Liver (tissue), 9 donors: ENCODE results near the gene PHF20. TPM values are rescaled to one million over a fixed set of nuclear protein-coding genes. Genes with fewer than 3 reads are reported as not detected.

Source experiments
- DNase-seq: peaks from one replicate; pipeline ENCODE4 v3.0.0-alpha.2; 2017; ENCODE audit warnings: low spot score
- H3K27ac ChIP-seq, 2 donors: one replicate each; pipeline ENCODE4 v1.7.0; 2013; ENCODE audit warnings: inconsistent platforms in 2 of 2, low read length in 2 of 2, control low read depth in 1 of 2, low read depth in 1 of 2, mild to moderate bottlenecking in 1 of 2
- H3K27me3 ChIP-seq, 4 donors: one replicate each; pipeline versions ENCODE4 v1.6.1 to v1.7.0; 2013; ENCODE audit warnings: low read length in 3 of 4, inconsistent platforms in 1 of 4, mild to moderate bottlenecking in 1 of 4, moderate library complexity in 1 of 4; ENCODE audit not compliant: control insufficient read depth in 4 of 4, insufficient read depth in 4 of 4
- H3K36me3 ChIP-seq, 4 donors: one replicate each; pipeline versions ENCODE4 v1.6.1 to v1.7.0; 2013; ENCODE audit warnings: low read length in 3 of 4, mild to moderate bottlenecking in 3 of 4, low read depth in 1 of 4, moderate library complexity in 1 of 4; ENCODE audit not compliant: control insufficient read depth in 4 of 4, insufficient read depth in 3 of 4
- H3K4me1 ChIP-seq, 4 donors: one replicate each; pipeline versions ENCODE4 v1.6.1 to v1.7.0; 2013; ENCODE audit warnings: low read length in 3 of 4, mild to moderate bottlenecking in 3 of 4, moderate library complexity in 1 of 4; ENCODE audit not compliant: control insufficient read depth in 4 of 4, insufficient read depth in 4 of 4
- H3K4me3 ChIP-seq, 3 donors: one replicate each; pipeline versions ENCODE4 v1.6.1 to v1.7.0; 2013; ENCODE audit warnings: low read length in 3 of 3, control low read depth in 1 of 3, low read depth in 1 of 3, mild to moderate bottlenecking in 1 of 3
- H3K9ac ChIP-seq, 2 donors: one replicate each; pipeline ENCODE4 v1.7.0; 2013; ENCODE audit warnings: low read length in 2 of 2, mild to moderate bottlenecking in 2 of 2, moderate library complexity in 2 of 2, control low read depth in 1 of 2, low read depth in 1 of 2
- H3K9me3 ChIP-seq, 4 donors: one replicate each; pipeline versions ENCODE4 v1.6.1 to v1.7.0; 2013; ENCODE audit warnings: low read length in 3 of 4; ENCODE audit not compliant: control insufficient read depth in 4 of 4
- ATF3 ChIP-seq: IDR thresholded peaks from 2 replicates; pipeline ENCODE4 v1.6.1; 2016; ENCODE audit warnings: antibody characterized with exemption
- CTCF ChIP-seq: fragments of 150-350 bp; IDR thresholded peaks from 2 replicates; pipeline ENCODE4 v1.5.1; 2017; ENCODE audit warnings: improper control_type of control experiment, low read depth, low read length; ENCODE audit not compliant: missing input control
- EGR1 ChIP-seq, 2 donors: IDR thresholded peaks; 2 replicates each; pipeline ENCODE4 v1.6.1; 2016 to 2018; ENCODE audit warnings: antibody characterized with exemption in 2 of 2, low read depth in 2 of 2
- FOXA1 ChIP-seq: IDR thresholded peaks from 2 replicates; pipeline ENCODE4 v1.6.1; 2016; ENCODE audit warnings: antibody characterized with exemption
- FOXA2 ChIP-seq: IDR thresholded peaks from 2 replicates; pipeline ENCODE4 v1.6.1; 2016; ENCODE audit warnings: antibody characterized with exemption
- GABPA ChIP-seq, 2 donors: IDR thresholded peaks in 1 of 2; conservative IDR thresholded peaks in 1 of 2; 2 replicates each; pipeline ENCODE4 v1.6.1; 2016; ENCODE audit warnings: antibody characterized with exemption in 2 of 2, mild to moderate bottlenecking in 1 of 2, moderate library complexity in 1 of 2
- HNF4A ChIP-seq, 2 donors: conservative IDR thresholded peaks; 2 replicates each; pipeline ENCODE4 v1.6.1; 2016; ENCODE audit warnings: antibody characterized with exemption in 2 of 2, mild to moderate bottlenecking in 2 of 2
- HNF4G ChIP-seq: IDR thresholded peaks from 2 replicates; pipeline ENCODE4 v1.6.1; 2016; ENCODE audit warnings: antibody characterized with exemption
- JUND ChIP-seq, 2 donors: IDR thresholded peaks; 2 replicates each; pipeline ENCODE4 v1.6.1; 2016; ENCODE audit warnings: antibody characterized with exemption in 2 of 2
- MAX ChIP-seq: IDR thresholded peaks from 2 replicates; pipeline ENCODE4 v1.6.1; 2016; ENCODE audit warnings: antibody characterized with exemption
- NR2F2 ChIP-seq: IDR thresholded peaks from 2 replicates; pipeline ENCODE4 v1.6.1; 2016; ENCODE audit warnings: antibody characterized with exemption
- RAD21 ChIP-seq, 2 donors: IDR thresholded peaks; 2 replicates each; pipeline ENCODE4 v1.6.1; 2016; ENCODE audit warnings: antibody characterized with exemption in 2 of 2, mild to moderate bottlenecking in 2 of 2
- REST ChIP-seq: IDR thresholded peaks from 2 replicates; pipeline ENCODE4 v1.6.1; 2016; ENCODE audit warnings: antibody characterized with exemption, mild to moderate bottlenecking
- RXRA ChIP-seq, 2 donors: IDR thresholded peaks; 2 replicates each; pipeline ENCODE4 v1.6.1; 2017 to 2018; ENCODE audit warnings: antibody characterized with exemption in 2 of 2, mild to moderate bottlenecking in 1 of 2
- SP1 ChIP-seq: IDR thresholded peaks from 2 replicates; pipeline ENCODE4 v1.6.1; 2018; ENCODE audit warnings: antibody characterized with exemption, mild to moderate bottlenecking
- TAF1 ChIP-seq: conservative IDR thresholded peaks from 2 replicates; pipeline ENCODE4 v1.6.1; 2016; ENCODE audit warnings: antibody characterized with exemption, mild to moderate bottlenecking
- YY1 ChIP-seq: IDR thresholded peaks from 2 replicates; pipeline ENCODE4 v1.6.1; 2016; ENCODE audit warnings: antibody characterized with exemption, mild to moderate bottlenecking
- ZBTB33 ChIP-seq: IDR thresholded peaks from 2 replicates; pipeline ENCODE4 v1.6.1; 2016; ENCODE audit warnings: antibody characterized with exemption
- WGBS: extraction: QIAGEN DNeasy Blood & Tissue Kit; methylation state at CpG from one replicate; pipeline ENCODE4 v1.1.7; 2013; 5-methylcytosine and 5-hydroxymethylcytosine counted together
- polyA plus RNA-seq, 2 donors: library from polyadenylated mRNA; stranded (reverse) in 1 of 2; unstranded in 1 of 2; fragments of 200-250 nt in 1 of 2; fragments of >200 nt in 1 of 2; fragmentation: Nextera tagmentation in 1 of 2; extraction: Ambion mirVana in 1 of 2; gene quantifications; one replicate each; pipeline versions ENCODE4 v1.2.1 to v1.2.3, GENCODE V29; 2013 to 2015
- total RNA-seq, 2 donors: library from RNA; depleted of rRNA; stranded (reverse); fragments of >200 nt; gene quantifications; one replicate each; pipeline ENCODE4 v1.2.3, GENCODE V29; 2014
- donor health status: healthy.
- donor health status: healthy.
- donor health status: healthy.
- donor health status: healthy.
- donor health status: healthy.

Gene PHF20
- total and polyA plus RNA-seq, 4 donors: 5.1 to 11.7 (median 10.3) TPM

- no peak for TF ChIP-seq CTCF
- no peak for TF ChIP-seq GABPA (IDR thresholded peaks at IDR 0.05 in 1 of 2, conservative IDR thresholded peaks at IDR 0.05 in 1 of 2)
- TF ChIP-seq RAD21 (IDR thresholded peaks at IDR 0.05): no peak
- no peak for TF ChIP-seq TAF1
- no peak for TF ChIP-seq FOXA1
- no peak for TF ChIP-seq JUND (IDR thresholded peaks at IDR 0.05)
- TF ChIP-seq FOXA2: no peak
- no peak for TF ChIP-seq NR2F2
- TF ChIP-seq MAX: no peak
- no peak for TF ChIP-seq SP1
- no peak for TF ChIP-seq HNF4A (conservative IDR thresholded peaks at IDR 0.05)
- TF ChIP-seq RXRA (IDR thresholded peaks at IDR 0.05): no peak
These were observed 65.9 kb downstream of the PHF20 start (continued) for GRCh38 chr20:35837577-35838195.

- no peak overlapping the region for H3K27ac ChIP-seq
- peaks cover 0 to 8% (median 6%) of the 10 kb centered on the region in 4 donors for H3K36me3 ChIP-seq
- H3K9me3 ChIP-seq: peaks cover 0 to 5% (median 2%) of the 10 kb centered on the region in 4 donors
- no peak overlapping the region for H3K4me3 ChIP-seq
- H3K27me3 ChIP-seq: no peaks in the 10 kb centered on the region
- no peak overlapping the region for H3K9ac ChIP-seq
- peaks cover 0 to 3% (median 1%) of the 10 kb centered on the region in 4 donors for H3K4me1 ChIP-seq
- 89% methylated on average over 4 of the region's 4 CpGs for WGBS
- DNase-seq: no peak
- TF ChIP-seq RXRA (IDR thresholded peaks at IDR 0.05): no peak
- TF ChIP-seq GABPA (IDR thresholded peaks at IDR 0.05 in 1 of 2, conservative IDR thresholded peaks at IDR 0.05 in 1 of 2): no peak
- TF ChIP-seq ATF3: no peak
- no peak for TF ChIP-seq EGR1 (IDR thresholded peaks at IDR 0.05; ENCODE audit: low read depth in 2 of 2)
- no peak for TF ChIP-seq ZBTB33
- TF ChIP-seq HNF4G: no peak
- no peak for TF ChIP-seq MAX
- TF ChIP-seq TAF1: no peak
- TF ChIP-seq SP1: no peak
- no peak for TF ChIP-seq CTCF
- TF ChIP-seq FOXA2: no peak
- no peak for TF ChIP-seq RAD21 (IDR thresholded peaks at IDR 0.05)
- TF ChIP-seq HNF4A (conservative IDR thresholded peaks at IDR 0.05): no peak
- no peak for TF ChIP-seq NR2F2
- no peak for TF ChIP-seq FOXA1
- TF ChIP-seq JUND (IDR thresholded peaks at IDR 0.05): no peak
- TF ChIP-seq REST: no peak
- no peak for TF ChIP-seq YY1
These were observed 66.4 kb downstream of the PHF20 start for GRCh38 chr20:35838205-35838604.
